PC-9 (cell line): ENCODE measurements around the gene KLHDC8A. TPM values are rescaled to one million over a fixed set of nuclear protein-coding genes. Genes with fewer than 3 reads are reported as not detected.

Experiments
- BruUV-seq: library from RNA; stranded (reverse); fragments of 400-500 nt; replicated peaks from 2 replicates; lab custom pipeline; 2021; lab: Mats Ljungman, UMichigan
- CTCF ChIA-PET: fragments of 300-600 bp; sonication (Branson Sonifier 250); formaldehyde crosslinking; loops from one replicate; lab custom pipeline; 2022; ENCODE audit warnings: antibody characterized with exemption; lab: Charles Lee
- POLR2A ChIA-PET: fragments of 300-600 bp; sonication (Branson Sonifier 250); formaldehyde crosslinking; loops from one replicate; lab custom pipeline; 2022; ENCODE audit warnings: antibody characterized with exemption; ENCODE audit not compliant: unreplicated experiment; lab: Charles Lee
- DNase-seq, 2 experiments: peaks; one replicate each; pipeline versions ENCODE4 v3.0.0 to v3.0.0-alpha.2; 2015 to 2022; ENCODE audit warnings: mixed read lengths in 1 of 2
- H2AFZ ChIP-seq: fragments of 200-600 bp; sonication (generic); 2 replicates; pipeline ENCODE4 v1.8.1; 2017; ENCODE audit warnings: antibody characterized with exemption
- H3F3A ChIP-seq: fragments of 200-600 bp; sonication (generic); 2 replicates; pipeline ENCODE4 v1.8.1; 2017; ENCODE audit warnings: antibody characterized with exemption, mild to moderate bottlenecking, low read depth; ENCODE audit not compliant: insufficient read depth
- H3K27ac ChIP-seq: fragments of 200-600 bp; sonication (generic); 2 replicates; pipeline ENCODE4 v1.6.1; 2016; ENCODE audit warnings: mixed run types
- H3K27me3 ChIP-seq: fragments of 200-600 bp; sonication (generic); 2 replicates; pipeline ENCODE4 v1.6.1; 2016; ENCODE audit warnings: low read depth, mixed run types; ENCODE audit not compliant: insufficient read depth
- H3K36me3 ChIP-seq: fragments of 200-600 bp; sonication (generic); 2 replicates; pipeline ENCODE4 v1.6.1; 2016; ENCODE audit warnings: low read depth, mixed run types
- H3K4me1 ChIP-seq: fragments of 200-600 bp; sonication (generic); replicated peaks from 2 replicates; pipeline ENCODE4 v1.6.1; 2016; ENCODE audit warnings: mixed run types; ENCODE audit not compliant: insufficient read depth
- H3K4me2 ChIP-seq: fragments of 200-600 bp; sonication (generic); 2 replicates; pipeline ENCODE4 v1.6.1; 2017; ENCODE audit warnings: mixed run types
- H3K4me3 ChIP-seq: fragments of 200-600 bp; sonication (generic); 2 replicates; pipeline ENCODE4 v1.6.1; 2016; ENCODE audit warnings: mixed run types
- H3K79me2 ChIP-seq: fragments of 200-600 bp; sonication (generic); 2 replicates; pipeline ENCODE4 v1.6.1; 2017; ENCODE audit warnings: low read depth, mixed run types
- H3K9me2 ChIP-seq: fragments of 200-600 bp; sonication (generic); 2 replicates; pipeline ENCODE4 v1.8.1; 2017; ENCODE audit warnings: mild to moderate bottlenecking; ENCODE audit not compliant: insufficient read depth
- H3K9me3 ChIP-seq: fragments of 200-600 bp; sonication (generic); 2 replicates; pipeline ENCODE4 v1.8.1; 2016; ENCODE audit warnings: low read depth; ENCODE audit not compliant: insufficient read depth
- H4K20me1 ChIP-seq: fragments of 200-600 bp; sonication (generic); 2 replicates; pipeline ENCODE4 v1.8.1; 2017; ENCODE audit not compliant: insufficient read depth
- CTCF ChIP-seq: fragments of 200-600 bp; sonication (generic); conservative IDR thresholded peaks from 2 replicates; pipeline ENCODE4 v1.6.1; 2017; ENCODE audit warnings: mixed run types, antibody characterized with exemption, mild to moderate bottlenecking, moderate library complexity
- EZH2 ChIP-seq: fragments of 200-600 bp; sonication (generic); IDR thresholded peaks from 2 replicates; pipeline ENCODE4 v1.8.0; 2017; ENCODE audit warnings: antibody characterized with exemption, low read depth
- intact Hi-C: fragments of 100-400 bp; cut with micrococcal nuclease; formaldehyde crosslinking; loops from one replicate; pipeline ENCODE4 v1.10.0; 2022; ENCODE audit not compliant: unreplicated experiment
- total RNA-seq: library from RNA; stranded (reverse); gene quantifications from 2 replicates; pipeline ENCODE4 v1.2.3, GENCODE V29; 2021

Gene KLHDC8A
- total RNA-seq, 1 experiment from 2014 or later: not detected

- Histone ChIP-seq H3K27me3 (no peaks in the 10 kb centered on the region), H4K20me1 (no peaks in the 10 kb centered on the region), H2AFZ (no peak overlapping the region), H3K36me3 (no peaks in the 10 kb centered on the region), H3K9me2 (no peaks in the 10 kb centered on the region), H3K4me2 (no peak overlapping the region), H3K27ac (no peak overlapping the region), H3K79me2 (no peaks in the 10 kb centered on the region), H3F3A (no peaks in the 10 kb centered on the region), H3K4me3 (no peak overlapping the region), H3K9me3 (no peaks in the 10 kb centered on the region), H3K4me1 (no peaks in the 10 kb centered on the region; the same call in none of the 2 replicates)
- CTCF ChIA-PET: no interaction called here
- POLR2A ChIA-PET: no interaction called here
- intact Hi-C loops: no loop called here
- TF ChIP-seq CTCF (no peak), EZH2 (no peak)
- DNase-seq: no peak
- BruUV-seq: no TSS peak
These were observed 24.6 kb upstream of the KLHDC8A start for GRCh38 chr1:205381305-205381704.

- ChIA-PET POLR2A (no interaction called here), CTCF (no interaction called here)
- no TSS peak for BruUV-seq
These were observed 24.2 kb upstream of the KLHDC8A start for GRCh38 chr1:205380882-205381281.

GRCh38 chr1:205379056-205379455 lies 22.3 kb upstream of the KLHDC8A start:
- TF ChIP-seq EZH2: no peak
- no peak for TF ChIP-seq CTCF
- Histone ChIP-seq H4K20me1 (no peaks in the 10 kb centered on the region), H3F3A (peaks cover 12% of the 10 kb centered on the region; the same call in 1 of the 2 replicates), H2AFZ (no peak overlapping the region), H3K27me3 (no peaks in the 10 kb centered on the region), H3K9me3 (no peaks in the 10 kb centered on the region), H3K4me2 (no peak overlapping the region), H3K27ac (no peak overlapping the region), H3K9me2 (no peaks in the 10 kb centered on the region), H3K36me3 (no peaks in the 10 kb centered on the region), H3K4me1 (peaks cover 12% of the 10 kb centered on the region), H3K4me3 (no peak overlapping the region), H3K79me2 (no peaks in the 10 kb centered on the region)
- POLR2A ChIA-PET: no interaction called here
- CTCF ChIA-PET: no interaction called here
- no TSS peak for BruUV-seq
- intact Hi-C loops: no loop called here
- no peak for DNase-seq

More at GRCh38 chr1:205380882-205381281, 24.2 kb upstream of the KLHDC8A start:
- H3K4me3 ChIP-seq: no peak overlapping the region
- no peaks in the 10 kb centered on the region for H3F3A ChIP-seq
- H3K27ac ChIP-seq: no peak overlapping the region
- TF ChIP-seq EZH2: no peak
- no peak for TF ChIP-seq CTCF
- H4K20me1 ChIP-seq: no peaks in the 10 kb centered on the region
- H3K36me3 ChIP-seq: no peaks in the 10 kb centered on the region
- H3K9me2 ChIP-seq: no peaks in the 10 kb centered on the region
- no peaks in the 10 kb centered on the region for H3K79me2 ChIP-seq
- no peaks in the 10 kb centered on the region; the same call in none of the 2 replicates for H3K4me1 ChIP-seq
- H3K4me2 ChIP-seq: no peak overlapping the region
- no peaks in the 10 kb centered on the region for H3K27me3 ChIP-seq
- intact Hi-C loops: no loop called here
- DNase-seq: no peak
- H3K9me3 ChIP-seq: no peaks in the 10 kb centered on the region
- no peak overlapping the region for H2AFZ ChIP-seq
